Right lobe of liver (tissue), 4 donors: ENCODE measurements around the gene CARHSP1.

Experiments
- POLR2A ChIP-seq: fragments of 450-650 bp; IDR thresholded peaks from one replicate; pipeline ENCODE4 v1.6.1; 2017; ENCODE audit warnings: antibody characterized with exemption, mild to moderate bottlenecking
- TF ChIP-seq, protein P1 (sequence below), 4 donors: fragments of 200-600 bp in 3 of 4; fragments of 450-650 bp in 1 of 4; IDR thresholded peaks; one replicate each; pipeline versions ENCODE4 v1.5.1 to v1.8.0; 2016 to 2022; ENCODE audit warnings: antibody characterized with exemption in 4 of 4, mild to moderate bottlenecking in 2 of 4
- donor health status: DM: no; HTN: no; CAD: no.
- donor health status: DM: no; HTN: no; CAD: no.
- donor health status: DM: no; HTN: yes; CAD: no.

DNA sequence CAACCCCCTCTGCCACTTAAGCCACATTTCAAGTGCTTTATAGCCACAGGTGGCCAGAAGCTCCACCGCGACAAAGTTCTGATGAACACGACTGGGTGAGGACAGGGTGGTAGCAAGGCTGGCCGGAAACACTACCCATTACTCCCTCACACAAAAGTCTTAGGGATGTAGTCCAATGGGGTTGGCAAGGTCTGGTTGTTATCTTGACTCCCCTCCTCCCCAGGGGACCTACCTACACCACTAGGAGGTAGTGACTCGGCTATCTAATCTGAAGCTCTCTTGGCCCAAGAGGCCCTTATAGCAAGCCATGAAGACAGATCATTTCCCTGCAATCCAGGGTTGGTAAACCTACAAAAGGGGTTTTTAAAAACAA is 21.7 kb upstream of the CARHSP1 start:
- TF ChIP-seq POLR2A: no peak
- TF ChIP-seq, protein P1, sequence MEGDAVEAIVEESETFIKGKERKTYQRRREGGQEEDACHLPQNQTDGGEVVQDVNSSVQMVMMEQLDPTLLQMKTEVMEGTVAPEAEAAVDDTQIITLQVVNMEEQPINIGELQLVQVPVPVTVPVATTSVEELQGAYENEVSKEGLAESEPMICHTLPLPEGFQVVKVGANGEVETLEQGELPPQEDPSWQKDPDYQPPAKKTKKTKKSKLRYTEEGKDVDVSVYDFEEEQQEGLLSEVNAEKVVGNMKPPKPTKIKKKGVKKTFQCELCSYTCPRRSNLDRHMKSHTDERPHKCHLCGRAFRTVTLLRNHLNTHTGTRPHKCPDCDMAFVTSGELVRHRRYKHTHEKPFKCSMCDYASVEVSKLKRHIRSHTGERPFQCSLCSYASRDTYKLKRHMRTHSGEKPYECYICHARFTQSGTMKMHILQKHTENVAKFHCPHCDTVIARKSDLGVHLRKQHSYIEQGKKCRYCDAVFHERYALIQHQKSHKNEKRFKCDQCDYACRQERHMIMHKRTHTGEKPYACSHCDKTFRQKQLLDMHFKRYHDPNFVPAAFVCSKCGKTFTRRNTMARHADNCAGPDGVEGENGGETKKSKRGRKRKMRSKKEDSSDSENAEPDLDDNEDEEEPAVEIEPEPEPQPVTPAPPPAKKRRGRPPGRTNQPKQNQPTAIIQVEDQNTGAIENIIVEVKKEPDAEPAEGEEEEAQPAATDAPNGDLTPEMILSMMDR (IDR thresholded peaks at IDR 0.05): no peak
